CD4-positive, alpha-beta T cell (primary cell): ENCODE data around the gene USF2. TPM values are rescaled to one million over a fixed set of nuclear protein-coding genes. Genes with fewer than 3 reads are reported as not detected.

Source experiments
- ATAC-seq: fragments of 200-7000 bp; cut with Tn5 transposase; one replicate; pipeline ENCODE4 v1.10.0; 2022; ENCODE audit warnings: mild to moderate bottlenecking; ENCODE audit not compliant: poor library complexity
- CTCF ChIA-PET: fragments of 350-600 bp; sonication (Branson Sonifier 250); formaldehyde crosslinking; loops from one replicate; lab custom pipeline; 2021; ENCODE audit warnings: antibody characterized with exemption, inconsistent platforms; lab: Charles Lee
- POLR2A ChIA-PET: fragments of 350-600 bp; sonication (Branson Sonifier 250); formaldehyde crosslinking; loops from one replicate; lab custom pipeline; 2021; ENCODE audit warnings: antibody characterized with exemption, inconsistent platforms; lab: Charles Lee
- DNase-seq, 14 experiments: peaks; one replicate each; pipeline ENCODE4 v3.0.0-alpha.2; 2013 to 2020; ENCODE audit warnings: mixed read lengths in 2 of 14
- H3K27ac ChIP-seq, 2 donors: one replicate each; pipeline versions ENCODE4 v1.5.1 to v1.7.0; 2013; ENCODE audit warnings: low read length in 2 of 2, low read depth in 1 of 2, mild to moderate bottlenecking in 1 of 2
- H3K27me3 ChIP-seq, 2 experiments: 1 replicate in 1 of 2; 2 replicates in 1 of 2; pipeline versions ENCODE4 v1.6.1 to v1.7.0; 2013; ENCODE audit warnings: low read length in 2 of 2, control low read depth in 1 of 2, mild to moderate bottlenecking in 1 of 2, moderate library complexity in 1 of 2; ENCODE audit not compliant: insufficient read depth in 2 of 2, control insufficient read depth in 1 of 2
- H3K36me3 ChIP-seq: one replicate; pipeline ENCODE4 v1.6.1; 2013; ENCODE audit warnings: low read length, control low read depth; ENCODE audit not compliant: insufficient read depth
- H3K4me1 ChIP-seq: one replicate; pipeline ENCODE4 v1.6.1; 2013; ENCODE audit warnings: low read length, control low read depth; ENCODE audit not compliant: insufficient read depth
- H3K4me3 ChIP-seq: one replicate; pipeline ENCODE4 v1.5.1; 2013; ENCODE audit warnings: mild to moderate bottlenecking, low read length, moderate library complexity
- H3K9me3 ChIP-seq, 2 experiments: 1 replicate in 1 of 2; 2 replicates in 1 of 2; pipeline versions ENCODE4 v1.6.1 to v1.7.0; 2013; ENCODE audit warnings: low read length in 2 of 2, mild to moderate bottlenecking in 2 of 2, control low read depth in 1 of 2, moderate library complexity in 1 of 2; ENCODE audit not compliant: control insufficient read depth in 1 of 2, insufficient read depth in 1 of 2
- H3K27ac Mint-ChIP-seq: one replicate; pipeline ENCODE4 v1.8.0; 2020; ENCODE audit warnings: mixed read lengths
- H3K27me3 Mint-ChIP-seq: one replicate; pipeline ENCODE4 v1.8.0; 2021; ENCODE audit warnings: mixed read lengths
- H3K36me3 Mint-ChIP-seq: one replicate; pipeline ENCODE4 v1.8.0; 2021; ENCODE audit warnings: low read depth, mixed read lengths
- H3K4me1 Mint-ChIP-seq: one replicate; pipeline ENCODE4 v1.8.0; 2021; ENCODE audit warnings: low read depth, mixed read lengths
- H3K4me3 Mint-ChIP-seq: one replicate; pipeline ENCODE4 v1.8.0; 2020; ENCODE audit warnings: mild to moderate bottlenecking, mixed read lengths
- H3K9me3 Mint-ChIP-seq: one replicate; pipeline ENCODE4 v1.8.0; 2020; ENCODE audit warnings: mixed read lengths
- intact Hi-C, 2 experiments: fragments of 100-400 bp; cut with DNase I in 1 of 2; cut with micrococcal nuclease in 1 of 2; formaldehyde crosslinking; loops; one replicate each; pipeline versions ENCODE4 v1.15.1 to v1.9.0; 2023 to 2025; cut with DNase I, micrococcal nuclease
- total RNA-seq, 174 experiments: library from RNA in 2 of 174; stranded (reverse) in 2 of 174; gene quantifications; one replicate each; pipeline ENCODE4 v1.2.3 and lab custom pipeline; 2021 to 2026
- TF ChIP-seq, protein P1 (sequence below): fragments of 200-600 bp; IDR thresholded peaks from one replicate; pipeline ENCODE4 v1.8.0; 2022; ENCODE audit warnings: antibody characterized with exemption, mild to moderate bottlenecking

The USF2 gene
- total RNA-seq, 2 experiments from 2014 or later = 335 to 344 TPM

DNA sequence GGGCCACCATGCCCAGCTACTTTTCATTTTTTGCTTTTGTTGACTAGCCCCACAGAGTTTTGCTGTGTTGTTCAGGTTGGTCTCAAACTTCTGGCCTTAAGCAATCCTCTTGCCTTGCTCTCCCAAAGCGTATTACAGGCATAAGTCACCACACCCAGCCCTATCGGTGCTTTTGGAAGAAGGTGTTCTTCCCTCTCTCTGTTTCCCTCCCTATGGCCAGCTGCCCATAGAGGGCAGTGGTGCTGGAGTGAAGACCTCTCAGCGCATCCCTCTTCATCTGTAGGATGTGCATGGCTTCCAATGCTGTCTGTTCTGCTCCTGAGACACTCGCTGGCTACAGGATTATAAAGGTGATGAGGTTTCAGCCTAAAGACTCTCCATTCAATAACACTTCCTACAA, 58.9 kb downstream of the USF2 start:
- no peaks in the 10 kb centered on the region for H3K9me3 ChIP-seq
- Mint-ChIP-seq H3K4me3 (no peak overlapping the region), H3K4me1 (peaks cover 2% of the 10 kb centered on the region), H3K9me3 (no peaks in the 10 kb centered on the region), H3K36me3 (no peaks in the 10 kb centered on the region), H3K27ac (no peak overlapping the region), H3K27me3 (peaks cover 7% of the 10 kb centered on the region)
- peaks cover 0 to 2% of the 10 kb centered on the region in 2 experiments for H3K27me3 ChIP-seq
- no peak overlapping the region for H3K27ac ChIP-seq
- no peak overlapping the region for H3K4me3 ChIP-seq
- H3K4me1 ChIP-seq = peaks cover 2% of the 10 kb centered on the region
- H3K36me3 ChIP-seq = no peaks in the 10 kb centered on the region
- TF ChIP-seq, protein P1, sequence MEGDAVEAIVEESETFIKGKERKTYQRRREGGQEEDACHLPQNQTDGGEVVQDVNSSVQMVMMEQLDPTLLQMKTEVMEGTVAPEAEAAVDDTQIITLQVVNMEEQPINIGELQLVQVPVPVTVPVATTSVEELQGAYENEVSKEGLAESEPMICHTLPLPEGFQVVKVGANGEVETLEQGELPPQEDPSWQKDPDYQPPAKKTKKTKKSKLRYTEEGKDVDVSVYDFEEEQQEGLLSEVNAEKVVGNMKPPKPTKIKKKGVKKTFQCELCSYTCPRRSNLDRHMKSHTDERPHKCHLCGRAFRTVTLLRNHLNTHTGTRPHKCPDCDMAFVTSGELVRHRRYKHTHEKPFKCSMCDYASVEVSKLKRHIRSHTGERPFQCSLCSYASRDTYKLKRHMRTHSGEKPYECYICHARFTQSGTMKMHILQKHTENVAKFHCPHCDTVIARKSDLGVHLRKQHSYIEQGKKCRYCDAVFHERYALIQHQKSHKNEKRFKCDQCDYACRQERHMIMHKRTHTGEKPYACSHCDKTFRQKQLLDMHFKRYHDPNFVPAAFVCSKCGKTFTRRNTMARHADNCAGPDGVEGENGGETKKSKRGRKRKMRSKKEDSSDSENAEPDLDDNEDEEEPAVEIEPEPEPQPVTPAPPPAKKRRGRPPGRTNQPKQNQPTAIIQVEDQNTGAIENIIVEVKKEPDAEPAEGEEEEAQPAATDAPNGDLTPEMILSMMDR = no peak
- POLR2A ChIA-PET = no interaction called here
- no peak for DNase-seq
- intact Hi-C loops = no loop called here
- no peak for ATAC-seq
- CTCF ChIA-PET = no interaction called here

GRCh38 chr19:35328851-35329285, 60.1 kb downstream of the USF2 start, which contains the start of gene CD22:
TSS of gene CD22 (plus strand) at chr19:35329187. CDS start at chr19:35332041, 2,854 bp downstream.
- Mint-ChIP-seq H3K27ac (no peak within 1 kb of the TSS), H3K36me3 (no peaks in the 10 kb centered on the region), H3K4me3 (no peak within 1 kb of the TSS), H3K9me3 (no peaks in the 10 kb centered on the region), H3K4me1 (peaks cover 8% of the 10 kb centered on the region), H3K27me3 (peaks cover 8% of the 10 kb centered on the region)
- no peaks in the 10 kb centered on the region for H3K36me3 ChIP-seq
- peaks cover 11% of the 10 kb centered on the region for H3K4me1 ChIP-seq
- no peak within 1 kb of the TSS for H3K27ac ChIP-seq
- H3K27me3 ChIP-seq = peaks cover 0 to 2% of the 10 kb centered on the region in 2 experiments
- CTCF ChIA-PET = no interaction called here
- no peak within 1 kb of the TSS for H3K4me3 ChIP-seq
- TF ChIP-seq, protein P1 = no peak
- ATAC-seq (no peak), DNase-seq (peak in 1 of 14 experiments; percentile 24)
- intact Hi-C loops = no loop called here
- no peaks in the 10 kb centered on the region for H3K9me3 ChIP-seq
- POLR2A ChIA-PET = interaction anchor here (0.5 kb wide), 1 partner anchor 93 kb away, joined by 4 read pairs; no protein-coding TSS in a partner anchor

DNA sequence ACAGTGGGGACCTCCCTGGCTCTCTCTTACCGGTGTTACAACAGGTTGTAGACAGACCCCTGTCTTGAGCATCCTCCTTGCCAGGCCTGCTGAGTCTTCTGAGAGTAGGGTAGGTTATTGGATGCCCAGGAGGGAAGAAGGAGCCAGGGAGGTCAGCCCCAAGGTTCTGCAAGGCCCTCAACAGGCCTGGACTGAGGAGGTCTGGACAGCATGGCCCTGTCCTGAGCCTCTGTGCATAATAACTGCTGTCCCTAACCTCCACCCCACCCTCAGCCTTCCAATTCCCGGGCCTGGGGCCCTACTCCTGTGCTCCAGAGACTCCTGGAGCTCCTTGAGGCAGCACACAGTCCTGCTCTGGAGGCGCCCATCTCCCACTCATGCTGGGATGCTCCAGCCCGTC, 60.6 kb downstream of the USF2 start:
- H3K4me3 Mint-ChIP-seq = no peak overlapping the region

More for the DNA sequence above, 60.6 kb downstream of the USF2 start:
- Histone ChIP-seq H3K9me3 (no peaks in the 10 kb centered on the region), H3K36me3 (no peaks in the 10 kb centered on the region), H3K27ac (no peak overlapping the region), H3K4me1 (peaks cover 11% of the 10 kb centered on the region), H3K27me3 (peaks cover 0 to 2% of the 10 kb centered on the region in 2 experiments), H3K4me3 (no peak overlapping the region)
- ChIA-PET CTCF (no interaction called here), POLR2A (interaction anchor here (0.5 kb wide), 1 partner anchor 93 kb away, joined by 4 read pairs; no protein-coding TSS in a partner anchor)
- Mint-ChIP-seq H3K27me3 (peaks cover 11% of the 10 kb centered on the region), H3K36me3 (no peaks in the 10 kb centered on the region), H3K27ac (no peak overlapping the region), H3K9me3 (no peaks in the 10 kb centered on the region), H3K4me1 (peaks cover 8% of the 10 kb centered on the region)
- TF ChIP-seq, protein P1 = no peak
- no peak for ATAC-seq
- no peak for DNase-seq
- intact Hi-C loops = no loop called here

Other genes with a start within 250 kb of the USF2 start
- 1 to 10 TPM; 1.4 to 2.3 TPM for gene SCN1B, start 238.5 kb upstream of the USF2 start, total RNA-seq
- not detected for gene HPN, start 227.2 kb upstream of the USF2 start, total RNA-seq
- gene FXYD3, start 153.1 kb upstream of the USF2 start, total RNA-seq = not detected
- under 1 TPM; 0.69 to 0.70 TPM for gene LGI4, start 133.9 kb upstream of the USF2 start, total RNA-seq
- 1 to 10 TPM; 2.1 to 2.4 TPM for gene FXYD1, start 130.1 kb upstream of the USF2 start, total RNA-seq
- gene FXYD7, start 125.7 kb upstream of the USF2 start, total RNA-seq = 10 to 100 TPM; 15.3 to 15.6 TPM
- gene FXYD5, start 114.2 kb upstream of the USF2 start, total RNA-seq = 100 to 1,000 TPM; 587 to 615 TPM
- not detected for gene FAM187B, start 40.2 kb upstream of the USF2 start, total RNA-seq
- gene LSR, start 20.0 kb upstream of the USF2 start, total RNA-seq = 10 to 100 TPM; 45.0 to 47.9 TPM
- 1 to 10 TPM; 1.5 to 1.6 TPM for gene HAMP, start 13.6 kb downstream of the USF2 start, total RNA-seq
- gene MAG, start 23.2 kb downstream of the USF2 start, total RNA-seq = not detected
- under 1 TPM; 0.52 to 0.67 TPM for gene CD22, start 60.2 kb downstream of the USF2 start, total RNA-seq
- not detected for gene FFAR1, start 78.9 kb downstream of the USF2 start, total RNA-seq
- gene FFAR3, start 89.5 kb downstream of the USF2 start, total RNA-seq = not detected
- gene GPR42, start 102.1 kb downstream of the USF2 start, total RNA-seq = under 1 TPM in 1 of 2 experiments, not detected in 1; 0.14 TPM
- under 1 TPM in 1 of 2 experiments, not detected in 1; 0.41 TPM for gene FFAR2, start 179.3 kb downstream of the USF2 start, total RNA-seq
- not detected for gene KRTDAP, start 221.5 kb downstream of the USF2 start, total RNA-seq
- not detected for gene DMKN, start 244.7 kb downstream of the USF2 start, total RNA-seq